RWPE2 (cell line): Measurements from ENCODE around the gene SERPINB4.
"Not testable (repeated sequence)": the region's sequence is repeated elsewhere in the genome, so short reads cannot be mapped to it uniquely, and the experiment has no call there.

Source experiments
- ATAC-seq: fragments of 200-7000 bp; cut with Tn5 transposase; 3 replicates; pipeline ENCODE4 v1.9.1; 2021; ENCODE audit warnings: low read depth
- DNase-seq: peaks from one replicate; pipeline ENCODE4 v3.0.0-alpha.2; 2020; ENCODE audit warnings: low spot score
- H3K27ac ChIP-seq: fragments of 450-650 bp; 2 replicates; pipeline ENCODE4 v1.5.1; 2017; ENCODE audit warnings: mild to moderate bottlenecking; ENCODE audit not compliant: poor library complexity, severe bottlenecking
- H3K27me3 ChIP-seq: fragments of 250-450 bp; sonication (Bioruptor Pico); 2 replicates; pipeline ENCODE4 v1.5.1; 2021; ENCODE audit warnings: mild to moderate bottlenecking, moderate library complexity; ENCODE audit not compliant: insufficient read depth, poor library complexity, severe bottlenecking
- H3K36me3 ChIP-seq: fragments of 250-450 bp; sonication (Bioruptor Pico); 2 replicates; pipeline ENCODE4 v1.5.1; 2020; ENCODE audit warnings: low read depth, mild to moderate bottlenecking, moderate library complexity
- H3K4me1 ChIP-seq: fragments of 250-450 bp; sonication (Bioruptor Pico); 2 replicates; pipeline ENCODE4 v1.5.1; 2021; ENCODE audit warnings: mild to moderate bottlenecking, moderate library complexity; ENCODE audit not compliant: insufficient read depth, poor library complexity, severe bottlenecking
- H3K4me3 ChIP-seq: fragments of 250-450 bp; sonication (Bioruptor Pico); 2 replicates; pipeline ENCODE4 v1.5.1; 2021; ENCODE audit warnings: mild to moderate bottlenecking, moderate library complexity; ENCODE audit not compliant: severe bottlenecking
- H3K9me3 ChIP-seq: fragments of 250-450 bp; sonication (Bioruptor Pico); 2 replicates; pipeline ENCODE4 v1.5.1; 2021; ENCODE audit warnings: mild to moderate bottlenecking, moderate library complexity; ENCODE audit not compliant: severe bottlenecking
- TF ChIP-seq, protein P1 (sequence below): fragments of 450-650 bp; IDR thresholded peaks from one replicate; pipeline ENCODE4 v1.5.1; 2017; ENCODE audit warnings: mild to moderate bottlenecking, moderate library complexity; ENCODE audit not compliant: poor library complexity, severe bottlenecking

Gene SERPINB4

DNA sequence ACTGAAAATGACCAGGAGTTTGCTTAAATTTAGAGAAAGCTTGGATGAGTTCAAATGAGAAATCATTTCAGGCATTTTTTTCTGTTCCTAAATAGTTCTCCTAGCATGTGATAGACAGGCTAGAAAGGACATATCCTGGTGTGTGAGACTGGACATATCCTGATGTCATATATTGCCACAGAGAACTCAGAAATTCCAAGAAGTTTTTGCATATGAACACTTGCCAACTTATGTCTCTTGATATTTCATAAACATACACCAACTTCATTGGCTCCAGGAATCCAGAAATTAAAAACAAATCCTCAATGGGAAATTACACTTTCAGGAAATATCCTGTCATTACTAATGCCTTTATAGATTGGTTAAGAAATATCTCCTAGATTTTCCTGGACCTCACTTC lies 2.9 kb upstream of the SERPINB4 start:
- no peaks in the 10 kb centered on the region for H3K36me3 ChIP-seq
- no peaks in the 10 kb centered on the region for H3K27me3 ChIP-seq
- H3K9me3 ChIP-seq, result no peaks in the 10 kb centered on the region
- DNase-seq (no peak), ATAC-seq (no peak)
- peaks cover 7% of the 10 kb centered on the region for H3K4me1 ChIP-seq
- TF ChIP-seq, protein P1, sequence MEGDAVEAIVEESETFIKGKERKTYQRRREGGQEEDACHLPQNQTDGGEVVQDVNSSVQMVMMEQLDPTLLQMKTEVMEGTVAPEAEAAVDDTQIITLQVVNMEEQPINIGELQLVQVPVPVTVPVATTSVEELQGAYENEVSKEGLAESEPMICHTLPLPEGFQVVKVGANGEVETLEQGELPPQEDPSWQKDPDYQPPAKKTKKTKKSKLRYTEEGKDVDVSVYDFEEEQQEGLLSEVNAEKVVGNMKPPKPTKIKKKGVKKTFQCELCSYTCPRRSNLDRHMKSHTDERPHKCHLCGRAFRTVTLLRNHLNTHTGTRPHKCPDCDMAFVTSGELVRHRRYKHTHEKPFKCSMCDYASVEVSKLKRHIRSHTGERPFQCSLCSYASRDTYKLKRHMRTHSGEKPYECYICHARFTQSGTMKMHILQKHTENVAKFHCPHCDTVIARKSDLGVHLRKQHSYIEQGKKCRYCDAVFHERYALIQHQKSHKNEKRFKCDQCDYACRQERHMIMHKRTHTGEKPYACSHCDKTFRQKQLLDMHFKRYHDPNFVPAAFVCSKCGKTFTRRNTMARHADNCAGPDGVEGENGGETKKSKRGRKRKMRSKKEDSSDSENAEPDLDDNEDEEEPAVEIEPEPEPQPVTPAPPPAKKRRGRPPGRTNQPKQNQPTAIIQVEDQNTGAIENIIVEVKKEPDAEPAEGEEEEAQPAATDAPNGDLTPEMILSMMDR, result no peak
- no peak overlapping the region for H3K4me3 ChIP-seq
- H3K27ac ChIP-seq, result no peak overlapping the region

DNA sequence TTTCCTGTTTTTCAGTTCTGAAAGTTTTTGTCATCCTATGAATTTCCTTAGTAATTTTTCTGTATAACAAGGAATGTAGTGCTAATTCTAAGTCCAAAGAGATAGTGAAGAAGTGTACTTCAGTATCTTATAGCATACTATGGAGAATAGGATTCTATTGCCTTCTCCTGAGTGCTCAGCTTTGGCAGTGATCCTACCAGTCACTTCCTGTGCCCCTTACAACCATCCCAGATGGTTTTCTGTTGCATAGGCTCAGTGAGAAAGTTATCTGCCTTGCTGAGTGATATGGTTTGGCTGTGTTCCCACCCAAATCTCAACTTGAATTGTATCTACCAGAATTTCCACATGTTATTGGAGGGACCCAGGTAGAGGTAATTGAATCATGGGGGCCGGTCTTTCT lies 638 bp upstream of the SERPINB4 start:
- peaks cover 11% of the 10 kb centered on the region for H3K4me1 ChIP-seq
- H3K36me3 ChIP-seq, H3K4me3 ChIP-seq, H3K27ac ChIP-seq, DNase-seq, H3K27me3 ChIP-seq, H3K9me3 ChIP-seq: not testable (repeated sequence)
- ATAC-seq, result peak; percentile 41; the same call in 2 of the 3 replicates

DNA sequence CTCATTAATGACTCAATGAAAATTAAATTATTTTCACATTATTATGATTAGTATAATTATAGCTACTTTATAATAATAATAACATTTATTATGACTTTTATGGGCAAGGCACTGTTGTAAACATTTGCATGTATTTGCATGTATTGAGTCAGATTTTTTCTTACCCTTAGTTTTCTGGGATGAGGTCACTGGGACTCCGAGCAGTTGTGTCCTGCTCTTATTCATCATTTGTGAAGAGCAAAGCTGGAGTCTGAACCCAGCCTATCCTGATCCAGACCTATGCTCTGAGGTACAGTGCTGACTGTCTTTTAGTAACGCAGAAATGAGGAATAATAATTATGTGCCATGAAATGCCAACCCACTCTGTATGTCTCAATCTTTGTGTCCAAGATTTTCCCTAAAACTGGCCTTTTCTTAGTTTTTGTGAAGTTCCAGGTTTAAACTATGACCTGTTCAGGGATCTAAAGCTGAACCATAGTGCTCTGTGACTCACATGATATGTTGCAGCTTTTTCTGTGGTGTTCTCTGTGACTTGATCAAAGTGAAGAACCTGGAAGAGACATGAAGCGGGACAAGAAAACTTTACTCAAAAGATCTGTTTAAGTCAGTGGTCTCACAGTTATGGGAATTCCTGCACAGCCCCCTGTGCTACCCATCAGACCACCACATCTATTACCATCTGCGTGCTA lies 1.2 kb downstream of the SERPINB4 start:
- DNase-seq, H3K36me3 ChIP-seq, H3K27me3 ChIP-seq, H3K4me3 ChIP-seq, H3K9me3 ChIP-seq, H3K27ac ChIP-seq: not testable (repeated sequence)
- peaks cover 12% of the 10 kb centered on the region for H3K4me1 ChIP-seq
- ATAC-seq, result peak; percentile 55

DNA sequence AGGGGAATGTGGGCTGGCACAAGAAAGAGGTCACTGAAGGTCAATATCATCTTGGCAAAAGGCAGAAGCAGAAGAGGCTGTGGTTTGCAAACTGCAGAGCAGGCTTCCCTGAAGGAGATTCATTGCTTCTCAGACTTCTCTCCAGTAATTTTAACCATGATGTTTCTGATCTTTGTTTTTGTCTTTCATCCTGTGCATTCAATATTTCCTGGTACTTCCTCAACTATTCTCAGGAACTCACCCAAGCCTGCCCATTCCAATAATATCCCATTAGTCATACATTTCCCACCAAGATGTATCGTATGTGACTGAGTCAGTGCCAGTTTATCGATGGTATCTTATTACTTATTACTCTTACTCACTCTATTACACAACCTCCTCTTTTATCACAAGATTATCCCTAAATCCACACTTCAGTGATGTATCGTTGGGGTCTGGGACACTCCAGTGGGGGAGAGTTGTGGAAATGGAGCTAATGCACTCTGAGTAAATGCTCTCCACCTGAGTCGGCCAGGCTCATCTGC lies 2.8 kb downstream of the SERPINB4 start:
- not testable (repeated sequence) for H3K4me3 ChIP-seq, H3K36me3 ChIP-seq, DNase-seq

DNA sequence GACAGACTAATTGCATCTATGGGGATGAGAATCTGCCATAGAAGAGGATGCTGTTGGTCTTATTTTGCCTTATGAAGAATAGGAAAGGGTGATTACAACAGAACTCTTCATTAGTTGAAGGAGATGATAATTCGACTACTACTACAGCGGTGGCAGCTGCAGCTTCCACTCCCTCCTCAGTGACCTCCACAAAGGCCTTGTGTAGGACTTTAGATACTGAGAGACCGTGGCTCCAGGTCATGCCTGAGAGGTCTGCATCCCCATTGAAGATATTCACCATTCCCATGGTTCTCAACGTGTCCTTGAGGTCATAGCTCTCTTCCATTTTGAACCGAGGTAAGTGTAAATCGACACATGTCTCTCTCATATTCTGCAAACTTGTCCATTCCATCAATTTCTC lies 6.4 kb downstream of the SERPINB4 start:
- no peaks in the 10 kb centered on the region for H3K27me3 ChIP-seq
- H3K4me1 ChIP-seq, result peaks cover 12% of the 10 kb centered on the region
- no peaks in the 10 kb centered on the region for H3K9me3 ChIP-seq
- ATAC-seq (no peak), DNase-seq (no peak)
- no peaks in the 10 kb centered on the region for H3K36me3 ChIP-seq
- TF ChIP-seq, protein P1, result no peak
- H3K27ac ChIP-seq, result no peak overlapping the region
- no peak overlapping the region for H3K4me3 ChIP-seq

More for the DNA sequence above, 2.8 kb downstream of the SERPINB4 start:
- Histone ChIP-seq H3K4me1 (peaks cover 12% of the 10 kb centered on the region), H3K27ac (peak overlapping the region; percentile 36)
- peak; percentile 86 for ATAC-seq
- not testable (repeated sequence) for H3K9me3 ChIP-seq, H3K27me3 ChIP-seq

DNA sequence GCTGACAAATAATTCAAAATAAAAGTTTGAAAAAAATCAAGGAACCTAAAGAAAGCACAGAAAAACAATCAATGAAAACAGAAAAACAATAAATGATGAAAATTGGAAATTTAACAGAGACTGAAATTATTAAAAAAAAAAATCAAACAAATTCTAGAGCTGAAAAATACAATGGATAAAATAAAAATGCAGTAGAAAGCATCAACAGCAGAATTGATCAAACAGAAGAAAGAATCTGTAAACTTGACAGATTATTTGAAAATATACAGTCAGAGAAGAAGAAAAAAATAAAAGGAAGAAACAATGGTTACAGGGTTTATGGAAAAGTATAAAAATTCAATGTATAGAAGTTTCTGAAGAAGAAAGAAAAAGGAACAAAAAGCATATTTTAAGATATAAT lies 16.2 kb downstream of the SERPINB4 start:
- ATAC-seq (no peak), DNase-seq (no peak)
- Histone ChIP-seq H3K36me3 (no peaks in the 10 kb centered on the region), H3K4me1 (no peaks in the 10 kb centered on the region), H3K4me3 (no peak overlapping the region), H3K9me3 (no peaks in the 10 kb centered on the region), H3K27me3 (no peaks in the 10 kb centered on the region), H3K27ac (no peak overlapping the region)
- TF ChIP-seq, protein P1, result no peak
